ENCODE data around the gene PARD6B.
"Not testable (repeated sequence)": the region's sequence is repeated elsewhere in the genome, so short reads cannot be mapped to it uniquely, and the experiment has no call there.

PARD6B gene

DNA sequence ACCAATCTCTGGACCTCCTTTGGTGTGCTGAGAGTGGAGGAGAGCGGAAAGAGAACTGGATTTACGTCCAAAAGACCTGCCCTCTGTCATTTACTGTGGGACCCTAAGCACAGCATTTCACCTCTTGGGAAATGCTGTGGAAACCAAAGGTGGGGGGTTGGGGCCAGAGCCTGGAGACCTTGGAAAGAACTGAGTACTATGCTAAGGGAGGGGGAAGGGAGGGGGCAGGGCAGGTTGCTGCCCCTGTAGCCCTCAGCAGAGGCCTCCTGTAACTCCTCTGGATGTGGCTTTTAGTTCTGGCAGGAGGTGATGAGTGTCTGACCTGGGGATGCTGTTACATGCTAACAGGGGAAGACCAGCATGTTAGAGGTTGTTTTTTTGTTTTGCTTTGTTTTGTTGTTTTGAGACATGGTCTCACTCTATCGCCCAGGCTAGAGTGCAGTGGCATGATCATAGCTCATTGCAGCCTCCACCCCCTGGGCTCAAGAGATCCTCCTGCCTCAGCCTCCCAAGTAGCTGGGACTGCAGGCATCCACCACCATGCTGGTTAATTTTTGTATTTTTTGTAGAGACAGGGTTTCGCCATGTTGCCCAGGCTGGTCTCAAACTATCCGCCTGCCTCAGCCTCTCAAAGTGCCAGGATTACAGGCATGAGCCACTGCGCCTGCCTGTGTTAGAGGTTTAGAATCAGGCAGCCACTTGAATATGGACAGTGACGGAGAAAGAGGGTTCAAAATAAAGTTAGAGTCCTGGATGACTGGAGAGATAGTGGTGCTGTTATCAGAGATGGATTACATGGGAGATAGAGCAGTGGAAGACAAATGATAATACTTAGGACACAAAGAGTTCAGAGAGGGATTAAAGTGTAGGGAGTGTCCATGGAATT lies 18.4 kb upstream of the PARD6B start:
- Histone ChIP-seq H2AFZ (ENCODE audit: low read depth, low read length) (no peak overlapping the region), H3K36me3 (replicated peaks; ENCODE audit: low read depth, low read length) (no peaks in the 10 kb centered on the region), H3K4me3 (ENCODE audit: low read length) (no peak overlapping the region), H3K27me3 (ENCODE audit: low read depth, low read length) (peaks cover 20% of the 10 kb centered on the region), H3K4me1 (ENCODE audit: low read length) (no peaks in the 10 kb centered on the region), H3K9ac (ENCODE audit: low read length) (no peak overlapping the region), H3K4me2 (ENCODE audit: low read length) (no peak overlapping the region), H3K9me3 (ENCODE audit: insufficient read depth, low read length) (no peaks in the 10 kb centered on the region), H4K20me1 (ENCODE audit: insufficient read depth, low read length) (no peaks in the 10 kb centered on the region), H3K27ac (ENCODE audit: low read length) (no peak overlapping the region), H3K79me2 (ENCODE audit: low read length) (no peaks in the 10 kb centered on the region)
- TF ChIP-seq, protein P1, sequence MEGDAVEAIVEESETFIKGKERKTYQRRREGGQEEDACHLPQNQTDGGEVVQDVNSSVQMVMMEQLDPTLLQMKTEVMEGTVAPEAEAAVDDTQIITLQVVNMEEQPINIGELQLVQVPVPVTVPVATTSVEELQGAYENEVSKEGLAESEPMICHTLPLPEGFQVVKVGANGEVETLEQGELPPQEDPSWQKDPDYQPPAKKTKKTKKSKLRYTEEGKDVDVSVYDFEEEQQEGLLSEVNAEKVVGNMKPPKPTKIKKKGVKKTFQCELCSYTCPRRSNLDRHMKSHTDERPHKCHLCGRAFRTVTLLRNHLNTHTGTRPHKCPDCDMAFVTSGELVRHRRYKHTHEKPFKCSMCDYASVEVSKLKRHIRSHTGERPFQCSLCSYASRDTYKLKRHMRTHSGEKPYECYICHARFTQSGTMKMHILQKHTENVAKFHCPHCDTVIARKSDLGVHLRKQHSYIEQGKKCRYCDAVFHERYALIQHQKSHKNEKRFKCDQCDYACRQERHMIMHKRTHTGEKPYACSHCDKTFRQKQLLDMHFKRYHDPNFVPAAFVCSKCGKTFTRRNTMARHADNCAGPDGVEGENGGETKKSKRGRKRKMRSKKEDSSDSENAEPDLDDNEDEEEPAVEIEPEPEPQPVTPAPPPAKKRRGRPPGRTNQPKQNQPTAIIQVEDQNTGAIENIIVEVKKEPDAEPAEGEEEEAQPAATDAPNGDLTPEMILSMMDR (IDR thresholded peaks at IDR 0.05; ENCODE audit: low read depth, low read length), result no peak
- no peak for TF ChIP-seq EZH2phosphoT487 (IDR thresholded peaks at IDR 0.05; ENCODE audit: low read depth)

DNA sequence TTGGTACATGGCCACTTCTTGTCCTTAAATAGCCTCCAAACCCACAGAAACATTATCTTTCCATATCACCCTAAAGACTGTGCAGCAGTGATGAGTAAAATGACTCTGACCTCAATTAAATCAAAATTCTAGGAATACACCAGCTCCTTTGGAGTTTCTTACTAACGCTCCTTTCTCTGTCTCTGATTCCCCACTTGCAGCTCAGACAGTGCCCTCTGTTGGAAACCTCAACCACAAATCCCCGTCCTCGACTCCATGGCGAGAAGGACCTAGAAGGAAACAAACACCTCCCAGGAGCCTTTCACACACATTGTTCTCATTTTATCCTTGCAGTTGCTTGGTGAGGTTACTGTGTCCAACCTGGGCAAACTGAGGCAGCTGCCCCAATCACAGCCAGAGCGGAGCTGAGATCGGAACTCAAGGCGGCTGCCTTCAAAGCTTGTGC lies 17.7 kb upstream of the PARD6B start:
- H3K4me2 ChIP-seq (ENCODE audit: low read length), result no peak overlapping the region
- no peaks in the 10 kb centered on the region for H4K20me1 ChIP-seq (ENCODE audit: insufficient read depth, low read length)
- H2AFZ ChIP-seq (ENCODE audit: low read depth, low read length), result no peak overlapping the region
- H3K4me1 ChIP-seq (ENCODE audit: low read length), result no peaks in the 10 kb centered on the region
- H3K36me3 ChIP-seq (replicated peaks; ENCODE audit: low read depth, low read length), result no peaks in the 10 kb centered on the region
- no peaks in the 10 kb centered on the region for H3K79me2 ChIP-seq (ENCODE audit: low read length)
- peaks cover 20% of the 10 kb centered on the region for H3K27me3 ChIP-seq (ENCODE audit: low read depth, low read length)
- no peak overlapping the region for H3K27ac ChIP-seq (ENCODE audit: low read length)
- H3K4me3 ChIP-seq (ENCODE audit: low read length), result no peak overlapping the region
- TF ChIP-seq, protein P1 (IDR thresholded peaks at IDR 0.05; ENCODE audit: low read depth, low read length), result peak; percentile 31
- TF ChIP-seq EZH2phosphoT487 (IDR thresholded peaks at IDR 0.05; ENCODE audit: low read depth), result no peak
- H3K9me3 ChIP-seq (ENCODE audit: insufficient read depth, low read length), result no peaks in the 10 kb centered on the region
- H3K9ac ChIP-seq (ENCODE audit: low read length), result no peak overlapping the region

DNA sequence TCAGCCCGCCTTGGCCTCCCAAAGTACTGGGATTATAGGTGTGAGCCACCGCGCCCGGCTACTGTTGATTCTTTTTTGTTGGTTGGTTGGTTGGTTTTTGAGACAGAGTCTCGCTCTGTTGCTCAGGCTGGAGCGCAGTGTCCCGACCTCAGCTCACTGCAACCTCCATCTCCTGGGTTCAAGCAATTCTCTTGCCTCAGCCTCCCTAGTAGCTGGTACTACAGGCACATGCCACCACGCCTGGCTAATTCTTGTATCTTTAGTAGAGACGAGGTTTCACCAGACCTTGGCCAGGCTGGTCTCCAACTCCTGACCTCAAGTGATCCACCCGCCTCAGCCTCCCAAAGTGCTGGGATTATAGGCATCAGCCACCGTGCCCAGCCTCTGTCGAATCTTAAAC lies 17.0 kb upstream of the PARD6B start:
- not testable (repeated sequence) for H4K20me1 ChIP-seq (ENCODE audit: insufficient read depth, low read length); H2AFZ ChIP-seq (ENCODE audit: low read depth, low read length); H3K27ac ChIP-seq (ENCODE audit: low read length); H3K9ac ChIP-seq (ENCODE audit: low read length); H3K9me3 ChIP-seq (ENCODE audit: insufficient read depth, low read length); H3K36me3 ChIP-seq (replicated peaks; ENCODE audit: low read depth, low read length); H3K4me2 ChIP-seq (ENCODE audit: low read length); H3K4me3 ChIP-seq (ENCODE audit: low read length); H3K4me1 ChIP-seq (ENCODE audit: low read length); H3K79me2 ChIP-seq (ENCODE audit: low read length)
- peaks cover 20% of the 10 kb centered on the region for H3K27me3 ChIP-seq (ENCODE audit: low read depth, low read length)

DNA sequence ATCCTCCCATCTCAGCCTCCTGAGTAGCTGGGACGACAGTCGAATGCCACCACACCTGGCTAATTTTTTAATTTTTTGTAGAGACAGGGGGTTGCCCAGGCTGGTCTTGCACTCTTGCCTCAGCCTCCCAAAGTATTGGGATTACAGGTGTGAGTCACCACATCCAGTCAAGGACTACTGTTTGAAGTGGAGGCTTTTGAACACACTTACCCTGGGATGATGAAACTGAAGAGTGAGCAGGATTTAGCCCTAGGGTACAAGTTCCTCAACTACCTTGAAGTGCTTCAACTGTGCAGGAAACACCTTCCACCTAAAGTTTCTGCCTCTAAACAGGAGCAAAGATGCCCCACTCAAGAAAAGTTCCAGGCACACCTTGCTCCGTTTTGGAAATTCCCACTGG lies 15.7 kb upstream of the PARD6B start:
- no peak overlapping the region for H3K9ac ChIP-seq (ENCODE audit: low read length)
- no peaks in the 10 kb centered on the region for H3K36me3 ChIP-seq (replicated peaks; ENCODE audit: low read depth, low read length)
- no peak overlapping the region for H2AFZ ChIP-seq (ENCODE audit: low read depth, low read length)
- no peak overlapping the region for H3K27ac ChIP-seq (ENCODE audit: low read length)
- H3K9me3 ChIP-seq (ENCODE audit: insufficient read depth, low read length), result no peaks in the 10 kb centered on the region
- H3K4me3 ChIP-seq (ENCODE audit: low read length), result no peak overlapping the region
- no peaks in the 10 kb centered on the region for H3K4me1 ChIP-seq (ENCODE audit: low read length)
- no peaks in the 10 kb centered on the region for H4K20me1 ChIP-seq (ENCODE audit: insufficient read depth, low read length)
- H3K4me2 ChIP-seq (ENCODE audit: low read length), result no peak overlapping the region
- peaks cover 19% of the 10 kb centered on the region for H3K27me3 ChIP-seq (ENCODE audit: low read depth, low read length)
- no peaks in the 10 kb centered on the region for H3K79me2 ChIP-seq (ENCODE audit: low read length)
- TF ChIP-seq, protein P1 (IDR thresholded peaks at IDR 0.05; ENCODE audit: low read depth, low read length), result no peak
- TF ChIP-seq EZH2phosphoT487 (IDR thresholded peaks at IDR 0.05; ENCODE audit: low read depth), result no peak

All from OCI-LY3 (cell line).